IMR-90 (cell line): Measurements from ENCODE around the gene TMBIM1. TPM values are rescaled to one million over a fixed set of nuclear protein-coding genes. Genes with fewer than 3 reads are reported as not detected.

Experiments used
- ATAC-seq: fragments of 200-7000 bp; cut with Tn5 transposase; 2 replicates; pipeline ENCODE4 v1.9.1; 2020; ENCODE audit warnings: low read depth, mild to moderate bottlenecking, moderate library complexity
- BruUV-seq: library from RNA; stranded (reverse); fragments of 400-500 nt; replicated peaks from 2 replicates; lab custom pipeline; 2021; lab: Mats Ljungman, UMichigan
- CTCF ChIA-PET: fragments of 300-600 bp; formaldehyde crosslinking; extraction: SDS; loops from one replicate; lab custom pipeline; 2021; ENCODE audit warnings: antibody characterized with exemption; lab: Yijun Ruan, JAX
- POLR2A ChIA-PET: fragments of 300-600 bp; sonication (Branson Sonifier 250); formaldehyde crosslinking; loops from one replicate; lab custom pipeline; 2022; ENCODE audit warnings: antibody characterized with exemption; ENCODE audit not compliant: unreplicated experiment; lab: Charles Lee
- DNase-seq: peaks from one replicate; pipeline ENCODE4 v3.0.0; 2013
- H2AFZ ChIP-seq: replicated peaks from 2 replicates; pipeline ENCODE3; 2013; ENCODE audit warnings: low read length, mild to moderate bottlenecking; ENCODE audit not compliant: poor library complexity
- H2AK5ac ChIP-seq: 2 replicates; pipeline ENCODE4 v1.6.1; 2013; ENCODE audit warnings: low read depth, low read length, inconsistent platforms
- H2AK9ac ChIP-seq: replicated peaks from 2 replicates; pipeline ENCODE3; 2013; ENCODE audit warnings: mild to moderate bottlenecking, low read depth, low read length, moderate library complexity; ENCODE audit not compliant: poor library complexity
- H2BK120ac ChIP-seq: 2 replicates; pipeline ENCODE4 v1.6.1; 2013; ENCODE audit warnings: low read depth, low read length, inconsistent platforms
- H2BK15ac ChIP-seq: 3 replicates; pipeline ENCODE4 v1.6.1; 2013; ENCODE audit warnings: low read depth, low read length, inconsistent platforms
- H2BK20ac ChIP-seq: 2 replicates; pipeline ENCODE4 v1.6.1; 2013; ENCODE audit warnings: low read depth, mild to moderate bottlenecking, inconsistent platforms, low read length, moderate library complexity
- H2BK5ac ChIP-seq: 2 replicates; pipeline ENCODE4 v1.6.1; 2013; ENCODE audit warnings: mild to moderate bottlenecking, low read depth, low read length, inconsistent platforms; ENCODE audit not compliant: poor library complexity, severe bottlenecking
- H3K14ac ChIP-seq: replicated peaks from 2 replicates; pipeline ENCODE4 v1.6.1; 2013; ENCODE audit warnings: low read depth, low read length, inconsistent platforms
- H3K18ac ChIP-seq: 2 replicates; pipeline ENCODE4 v1.6.1; 2013; ENCODE audit warnings: low read depth, low read length, control low read depth
- H3K23ac ChIP-seq: 2 replicates; pipeline ENCODE4 v1.6.1; 2013; ENCODE audit warnings: low read depth, low read length, inconsistent platforms
- H3K27ac ChIP-seq: 2 replicates; pipeline ENCODE4 v1.5.1; 2013; ENCODE audit warnings: mild to moderate bottlenecking, control low read depth, low read length; ENCODE audit not compliant: insufficient read depth
- H3K27me3 ChIP-seq: 2 replicates; pipeline ENCODE4 v1.6.1; 2013; ENCODE audit warnings: low read length; ENCODE audit not compliant: control insufficient read depth, insufficient read depth
- H3K36me3 ChIP-seq: 2 replicates; pipeline ENCODE4 v1.6.1; 2013; ENCODE audit warnings: low read length, mixed read lengths; ENCODE audit not compliant: control insufficient read depth, insufficient read depth
- H3K4ac ChIP-seq: 2 replicates; pipeline ENCODE4 v1.6.1; 2013; ENCODE audit warnings: low read depth, low read length, inconsistent platforms
- H3K4me1 ChIP-seq: 2 replicates; pipeline ENCODE4 v1.6.1; 2013; ENCODE audit warnings: low read length, mixed read lengths; ENCODE audit not compliant: control insufficient read depth, insufficient read depth
- H3K4me2 ChIP-seq: 2 replicates; pipeline ENCODE4 v1.6.1; 2013; ENCODE audit warnings: low read depth, mild to moderate bottlenecking, control low read depth, low read length, moderate library complexity
- H3K4me3 ChIP-seq: 2 replicates; pipeline ENCODE4 v1.5.1; 2013; ENCODE audit warnings: low read depth, mild to moderate bottlenecking, control low read depth, low read length, moderate library complexity; ENCODE audit not compliant: insufficient read depth
- H3K56ac ChIP-seq: 2 replicates; pipeline ENCODE4 v1.6.1; 2013; ENCODE audit warnings: low read length, inconsistent platforms; ENCODE audit not compliant: insufficient read depth; ENCODE audit errors: extremely low read depth
- H3K79me1 ChIP-seq, 2 experiments: 2 replicates each; pipeline ENCODE4 v1.6.1; 2013; ENCODE audit warnings: low read length in 2 of 2, inconsistent platforms in 1 of 2, low read depth in 1 of 2
- H3K9ac ChIP-seq: 2 replicates; pipeline ENCODE4 v1.6.1; 2013; ENCODE audit warnings: low read depth, low read length, control low read depth
- H3K9me1 ChIP-seq: 2 replicates; pipeline ENCODE4 v1.6.1; 2013; ENCODE audit warnings: low read length, inconsistent platforms; ENCODE audit not compliant: insufficient read depth
- H3K9me3 ChIP-seq: 2 replicates; pipeline ENCODE4 v1.6.1; 2013; ENCODE audit warnings: low read length; ENCODE audit not compliant: control insufficient read depth, insufficient read depth
- H4K20me1 ChIP-seq: 2 replicates; pipeline ENCODE4 v1.6.1; 2013; ENCODE audit warnings: low read length, inconsistent platforms; ENCODE audit not compliant: insufficient read depth
- H4K5ac ChIP-seq: 2 replicates; pipeline ENCODE4 v1.6.1; 2013; ENCODE audit warnings: mild to moderate bottlenecking, low read depth, low read length, control low read depth
- H4K8ac ChIP-seq, 2 experiments: 2 replicates each; pipeline ENCODE4 v1.6.1; 2013; ENCODE audit warnings: low read depth in 2 of 2, low read length in 2 of 2, control low read depth in 1 of 2, inconsistent platforms in 1 of 2
- H4K91ac ChIP-seq: 2 replicates; pipeline ENCODE4 v1.6.1; 2013; ENCODE audit warnings: low read depth, low read length, inconsistent platforms; ENCODE audit not compliant: insufficient read depth
- CEBPB ChIP-seq: IDR thresholded peaks from 2 replicates; pipeline ENCODE4 v1.6.1; 2012; ENCODE audit warnings: low read depth, low read length, improper control_type of control experiment
- ELK1 ChIP-seq: fragments of 150-350 bp; IDR thresholded peaks from 2 replicates; pipeline ENCODE4 v1.6.1; 2016; ENCODE audit warnings: low read depth, mild to moderate bottlenecking, low read length, moderate library complexity, borderline replicate concordance
- FOS ChIP-seq: fragments of 150-350 bp; IDR thresholded peaks from 2 replicates; pipeline ENCODE4 v1.6.1; 2016; ENCODE audit warnings: low read depth, low read length
- MXI1 ChIP-seq: IDR thresholded peaks from 2 replicates; pipeline ENCODE4 v1.6.1; 2012; ENCODE audit warnings: low read depth, mild to moderate bottlenecking, low read length, moderate library complexity, borderline replicate concordance
- NFE2L2 ChIP-seq: fragments of 150-350 bp; IDR thresholded peaks from 2 replicates; pipeline ENCODE4 v1.6.1; 2016; ENCODE audit warnings: low read depth, mild to moderate bottlenecking, low read length
- RAD21 ChIP-seq: IDR thresholded peaks from 2 replicates; pipeline ENCODE4 v1.6.1; 2012; ENCODE audit warnings: low read length, improper control_type of control experiment
- RCOR1 ChIP-seq: IDR thresholded peaks from 2 replicates; pipeline ENCODE4 v1.6.1; 2012; ENCODE audit warnings: mild to moderate bottlenecking, low read length, improper control_type of control experiment; ENCODE audit not compliant: insufficient replicate concordance
- WGBS, 2 experiments: methylation state at CpG; one replicate each; pipeline versions ENCODE4 v1.1.5 to v1.1.7; 2013; ENCODE audit warnings: missing lambda C conversion rate in 2 of 2; ENCODE audit not compliant: insufficient read length in 1 of 2; ENCODE audit errors: extremely low coverage in 2 of 2; 5-methylcytosine and 5-hydroxymethylcytosine counted together
- dilution Hi-C: fragments of 300-500 bp; cut with HindIII; formaldehyde crosslinking; loops from one replicate; pipeline ENCODE4 v1.14.3; 2018; ENCODE audit warnings: low sequenced_read_pairs; ENCODE audit not compliant: unreplicated experiment
- in situ Hi-C: fragments of 300-500 bp; cut with MboI; formaldehyde crosslinking; loops from 3 replicates; pipeline ENCODE4 v1.14.3; 2019; ENCODE audit warnings: low sequenced_read_pairs, inconsistent platforms, mixed read lengths
- intact Hi-C: fragments of 100-400 bp; cut with micrococcal nuclease; formaldehyde crosslinking; loops from 2 replicates; pipeline ENCODE4 v1.10.0; 2022
- polyA plus RNA-seq, 3 experiments: library from polyadenylated mRNA; depleted of rRNA; stranded (reverse); fragments of >200 nt; gene quantifications; 2 replicates each; pipeline ENCODE4 v1.2.3, GENCODE V29; 2012; ENCODE audit warnings: low replicate concordance in 1 of 3
- total RNA-seq: library from RNA; depleted of rRNA; stranded (reverse); fragments of >200 nt; gene quantifications from 2 replicates; pipeline ENCODE4 v1.2.3, GENCODE V29; 2012

The TMBIM1 gene
- total and polyA plus RNA-seq, 2 of the 4 experiments (the other 2 are of a cell fraction): 84.6 to 102 TPM

- H3K56ac ChIP-seq: peak overlapping the region; percentile 56
- no TSS peak for BruUV-seq
- in situ Hi-C loops: loop anchor here (10.0 kb wide), 1 partner anchor 124 kb away; the partner anchor contains the start of gene CTDSP1
Observed at GRCh38 chr2:218270721-218271486, 21.4 kb downstream of the TMBIM1 start.

More at GRCh38 chr2:218270721-218271486, 21.4 kb downstream of the TMBIM1 start:
- Histone ChIP-seq H3K79me1 (peaks cover 23 to 56% of the 10 kb centered on the region in 2 experiments), H2AFZ (peak overlapping the region; percentile 84), H4K20me1 (peaks cover 10% of the 10 kb centered on the region; the same call in 1 of the 2 replicates), H4K8ac (peak overlapping the region; percentile 52 to 89), H4K5ac (0 out of 2 replicates have a peak overlapping the region, but pooled peaks have one; percentile 26), H3K18ac (no peak overlapping the region), H3K27ac (peak overlapping the region; percentile 58), H2BK20ac (no peak overlapping the region), H3K36me3 (peaks cover 40% of the 10 kb centered on the region), H3K4ac (peak overlapping the region; percentile 71), H2BK15ac (no peak overlapping the region), H3K4me3 (peak overlapping the region; percentile 72), H4K91ac (peak overlapping the region; percentile 58), H2BK5ac (no peak overlapping the region), H3K9me1 (0 out of 2 replicates have a peak, but pooled peaks cover 3% of the 10 kb centered on the region), H2BK120ac (no peak overlapping the region; the same call in 1 of the 2 replicates), H3K14ac (peak overlapping the region; percentile 76), H2AK9ac (peak overlapping the region; percentile 66), H3K4me2 (peak overlapping the region; percentile 90), H3K9me3 (no peaks in the 10 kb centered on the region), H3K4me1 (peaks cover 10% of the 10 kb centered on the region), H3K23ac (peak overlapping the region; percentile 62; the same call in 1 of the 2 replicates), H3K27me3 (no peaks in the 10 kb centered on the region), H3K9ac (peak overlapping the region; percentile 73), H2AK5ac (peak overlapping the region; percentile 25)
- DNase-seq (no peak), ATAC-seq (no peak)
- ChIA-PET CTCF (interaction anchor here (0.7 to 3.9 kb wide), 5 partner anchors 12 to 27 kb away, joined by 3 to 24 read pairs (median 3); partner anchors contain the start of gene TMBIM1), POLR2A (interaction anchor here (0.7 to 1.1 kb wide), 2 partner anchors 26 to 42 kb away, joined by 3 to 4 read pairs; no protein-coding TSS in a partner anchor)
- intact Hi-C loops (loop anchor here (10.0 kb wide), 1 partner anchor 294 kb away; the partner anchor contains the start of genes CNOT9 and USP37), dilution Hi-C loops (no loop called here)
- TF ChIP-seq CEBPB: no peak
- TF ChIP-seq FOS: no peak
- no peak for TF ChIP-seq NFE2L2
- TF ChIP-seq RAD21: no peak
- no peak for TF ChIP-seq RCOR1
- no peak for TF ChIP-seq MXI1
- TF ChIP-seq ELK1: no peak
- WGBS, 2 experiments: 5% methylated on average over 20 of the region's 23 CpGs; no CpG with 5 or more reads in 1 of the 2 experiments
